ENCODE results near the gene EEF1AKMT4. TPM values are rescaled to one million over a fixed set of nuclear protein-coding genes. Genes with fewer than 3 reads are reported as not detected.

The EEF1AKMT4 gene
- 3.2 and 6.2 TPM in 2 replicates for total RNA-seq (2014; rRNA removed; shearing (Covaris generic))

DNA sequence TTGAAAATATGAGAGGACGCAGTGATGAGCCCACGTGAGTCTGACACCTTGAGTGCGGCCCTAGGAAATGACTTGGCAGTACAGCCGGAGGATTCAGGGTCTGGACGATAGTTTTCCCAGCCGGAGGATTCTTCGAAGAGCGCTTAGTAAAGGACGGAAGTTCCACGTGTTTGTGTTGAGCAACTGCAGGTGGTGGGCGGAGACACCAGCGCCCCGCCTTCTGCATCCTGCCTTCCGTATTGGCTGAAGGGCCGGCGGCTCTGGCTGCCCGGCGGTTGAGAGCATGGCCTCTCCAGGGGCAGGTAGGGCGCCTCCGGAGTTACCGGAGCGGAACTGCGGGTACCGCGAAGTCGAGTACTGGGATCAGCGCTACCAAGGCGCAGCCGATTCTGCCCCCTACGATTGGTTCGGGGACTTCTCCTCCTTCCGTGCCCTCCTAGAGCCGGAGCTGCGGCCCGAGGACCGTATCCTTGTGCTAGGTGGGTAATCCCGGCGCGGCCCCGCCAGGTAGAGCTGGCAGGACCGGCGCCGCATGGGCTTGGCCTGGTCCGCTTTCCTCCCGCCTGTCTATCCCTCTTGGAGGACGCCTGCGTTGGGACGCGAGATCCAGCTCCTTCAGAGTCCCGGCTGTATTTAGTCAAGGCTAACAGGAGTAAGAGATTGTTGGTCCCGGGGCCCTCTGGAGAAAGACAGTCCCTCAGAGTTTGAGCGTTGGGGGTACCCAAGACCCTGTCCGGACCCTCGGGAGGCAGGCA is at the start of gene EEF1AKMT4:
TSS of gene EEF1AKMT4 (plus strand) at position 261 of the 755 bp plus-strand sequence. CDS start at position 284, 23 bp downstream.
- peak; percentile 90 to 97 for DNase-seq (ENCODE audit: low read depth in 1 of 2, low spot score in 2 of 2)
- H3K27ac ChIP-seq: peak within 1 kb of the TSS; percentile 27; the same call in 1 of the 2 replicates
- H3K4me1 ChIP-seq (replicated peaks): peaks cover 6% of the 10 kb centered on the region; the same call in 1 of the 2 replicates
- peak within 1 kb of the TSS; percentile 80 for H3K4me3 ChIP-seq
- H3K36me3 ChIP-seq: peaks cover 8% of the 10 kb centered on the region; the same call in 1 of the 2 replicates
- H3K27me3 ChIP-seq (replicated peaks): no peaks in the 10 kb centered on the region
- H3K9me3 ChIP-seq (replicated peaks): no peaks in the 10 kb centered on the region

DNA sequence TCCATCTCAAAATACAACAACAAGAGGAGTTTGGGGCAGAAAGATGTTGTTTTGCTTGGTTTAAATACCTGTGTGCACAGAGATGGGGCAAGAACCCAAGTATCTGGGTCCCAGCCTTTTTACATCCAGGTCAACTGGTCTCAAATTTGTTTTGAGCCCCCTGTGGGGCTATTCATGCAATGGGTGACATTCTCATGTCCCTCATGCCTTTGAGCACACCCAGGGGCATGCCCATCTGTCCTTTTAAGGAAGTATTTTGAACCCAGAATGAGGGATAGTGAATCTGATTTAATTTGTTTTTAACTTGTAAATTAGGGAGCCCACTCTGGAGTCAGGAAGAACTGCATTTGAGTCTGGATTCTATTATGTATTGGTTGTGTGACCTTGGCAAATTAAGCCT is 48.6 kb upstream of the EEF1AKMT4 start:
- no peaks in the 10 kb centered on the region; the same call in 1 of the 2 replicates for H3K36me3 ChIP-seq
- no peak for DNase-seq (ENCODE audit: low read depth in 1 of 2, low spot score in 2 of 2)
- H3K27ac ChIP-seq: no peak overlapping the region
- no peaks in the 10 kb centered on the region for H3K4me1 ChIP-seq (replicated peaks)
- H3K9me3 ChIP-seq (replicated peaks): no peaks in the 10 kb centered on the region
- H3K4me3 ChIP-seq: no peak overlapping the region
- H3K27me3 ChIP-seq (replicated peaks): peaks cover 3% of the 10 kb centered on the region; the same call in 1 of the 2 replicates

DNA sequence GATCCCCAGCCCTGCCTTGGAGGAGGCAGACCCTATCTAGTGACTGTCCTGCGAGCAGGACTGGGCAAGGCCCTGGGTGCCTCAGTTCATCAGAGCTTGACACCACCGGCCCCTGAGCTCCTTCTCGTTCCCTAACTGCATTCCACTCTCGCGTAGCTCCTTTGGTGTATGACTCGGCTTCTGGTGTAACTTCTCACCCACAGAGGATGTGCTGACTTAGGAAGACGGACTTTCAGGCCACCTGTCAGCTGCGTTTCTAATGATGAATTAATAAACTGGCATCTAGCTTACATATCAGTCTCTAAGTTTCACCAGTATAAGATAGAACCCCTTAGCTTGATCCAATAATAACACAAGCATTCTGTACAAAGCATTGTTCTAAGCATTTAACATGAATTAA is 45.9 kb upstream of the EEF1AKMT4 start:
- DNase-seq (ENCODE audit: low read depth in 1 of 2, low spot score in 2 of 2): no peak
- Histone ChIP-seq H3K9me3 (replicated peaks) (no peaks in the 10 kb centered on the region), H3K27ac (no peak overlapping the region)

DNA sequence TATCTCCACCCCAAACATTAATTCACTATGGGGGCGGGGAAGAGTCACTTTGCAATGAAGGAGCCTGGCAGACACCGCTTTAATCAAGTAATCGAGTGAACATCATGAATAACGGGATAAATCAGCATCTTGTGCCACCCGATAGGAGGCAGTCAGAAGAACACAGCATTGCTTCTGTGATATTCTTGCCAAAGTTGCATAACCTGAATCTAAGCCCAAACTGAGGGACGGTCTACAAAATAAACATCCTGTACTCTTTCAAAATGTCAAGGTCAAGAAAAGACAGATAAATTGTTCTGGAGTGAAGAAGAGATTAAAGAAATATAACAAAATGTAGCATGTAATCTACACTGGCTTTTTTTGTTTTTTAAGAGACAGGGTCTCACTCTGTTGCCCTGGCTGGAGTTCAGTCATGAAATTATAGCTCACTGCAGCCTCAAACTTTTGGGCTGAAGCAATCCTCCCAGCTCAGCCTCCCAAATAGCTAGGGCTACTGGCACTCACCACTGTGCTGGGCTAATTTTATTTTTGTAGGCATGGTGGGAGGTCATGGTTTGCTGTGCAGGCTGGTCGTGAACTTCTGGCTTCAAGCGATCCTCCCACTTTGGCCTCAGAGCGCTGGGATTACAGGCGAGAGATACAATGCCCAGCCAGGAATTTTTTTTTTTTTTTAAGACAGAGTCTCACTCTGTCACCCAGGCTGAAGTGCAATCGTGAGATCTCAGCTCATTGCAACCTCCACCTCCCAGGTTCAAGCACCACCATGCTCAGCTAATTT is 40.1 kb upstream of the EEF1AKMT4 start:
- Histone ChIP-seq H3K9me3 (replicated peaks) (no peaks in the 10 kb centered on the region), H3K27me3 (replicated peaks) (peaks cover 18% of the 10 kb centered on the region; the same call in 1 of the 2 replicates)

More for the DNA sequence above, 45.9 kb upstream of the EEF1AKMT4 start:
- Histone ChIP-seq H3K4me3 (no peak overlapping the region), H3K36me3 (no peaks in the 10 kb centered on the region), H3K4me1 (replicated peaks) (no peaks in the 10 kb centered on the region), H3K27me3 (replicated peaks) (peaks cover 18% of the 10 kb centered on the region; the same call in 1 of the 2 replicates)

GRCh38 chr3:184211297-184211696 is 38.2 kb upstream of the EEF1AKMT4 start:
- no peak for DNase-seq (ENCODE audit: low read depth in 1 of 2, low spot score in 2 of 2)
- Histone ChIP-seq H3K4me1 (replicated peaks) (no peaks in the 10 kb centered on the region), H3K27me3 (replicated peaks) (peaks cover 16% of the 10 kb centered on the region), H3K36me3 (no peaks in the 10 kb centered on the region), H3K4me3 (no peak overlapping the region), H3K27ac (no peak overlapping the region), H3K9me3 (replicated peaks) (no peaks in the 10 kb centered on the region)

More for the DNA sequence above, 40.1 kb upstream of the EEF1AKMT4 start:
- Histone ChIP-seq H3K4me1 (replicated peaks) (no peaks in the 10 kb centered on the region), H3K4me3 (no peak overlapping the region), H3K27ac (no peak overlapping the region), H3K36me3 (no peaks in the 10 kb centered on the region)
- no peak for DNase-seq (ENCODE audit: low read depth in 1 of 2, low spot score in 2 of 2)

GRCh38 chr3:184211718-184212117 is 37.8 kb upstream of the EEF1AKMT4 start:
- DNase-seq (ENCODE audit: low read depth in 1 of 2, low spot score in 2 of 2): no peak
- Histone ChIP-seq H3K27me3 (replicated peaks) (peaks cover 13% of the 10 kb centered on the region), H3K36me3 (no peaks in the 10 kb centered on the region), H3K9me3 (replicated peaks) (no peaks in the 10 kb centered on the region), H3K4me3 (no peak overlapping the region), H3K27ac (no peak overlapping the region), H3K4me1 (replicated peaks) (no peaks in the 10 kb centered on the region)

DNA sequence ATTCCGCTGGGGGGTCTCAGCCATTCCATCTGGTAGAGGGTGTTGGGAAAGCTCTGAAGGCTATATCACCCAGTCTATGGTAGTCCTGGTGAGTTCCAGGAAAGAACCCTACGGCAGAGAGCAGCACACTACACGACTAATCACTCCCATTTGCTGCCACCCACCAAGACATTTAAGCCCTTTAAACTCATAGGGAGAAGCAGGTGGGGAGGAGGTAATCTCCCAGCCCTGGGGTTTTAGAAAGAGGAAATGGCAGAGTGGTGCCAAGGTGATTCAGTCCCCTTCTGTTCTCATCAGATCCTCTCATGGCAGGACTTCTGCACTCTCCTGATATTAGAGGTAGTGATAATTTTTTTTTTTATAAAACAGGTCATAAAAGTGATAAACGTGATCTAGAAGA is 30.7 kb upstream of the EEF1AKMT4 start:
- H3K9me3 ChIP-seq (replicated peaks): no peaks in the 10 kb centered on the region

GRCh38 chr3:184222521-184222920 is 27.0 kb upstream of the EEF1AKMT4 start:
- H3K27me3 ChIP-seq (replicated peaks): no peaks in the 10 kb centered on the region; the same call in 1 of the 2 replicates
- H3K4me3 ChIP-seq: no peak overlapping the region
- no peak overlapping the region for H3K27ac ChIP-seq
- H3K9me3 ChIP-seq (replicated peaks): no peaks in the 10 kb centered on the region
- no peaks in the 10 kb centered on the region for H3K36me3 ChIP-seq
- peaks cover 4% of the 10 kb centered on the region; the same call in 1 of the 2 replicates for H3K4me1 ChIP-seq (replicated peaks)
- no peak for DNase-seq (ENCODE audit: low read depth in 1 of 2, low spot score in 2 of 2)

More for the DNA sequence above, 30.7 kb upstream of the EEF1AKMT4 start:
- Histone ChIP-seq H3K27me3 (replicated peaks) (peaks cover 4% of the 10 kb centered on the region; the same call in 1 of the 2 replicates), H3K36me3 (no peaks in the 10 kb centered on the region), H3K4me3 (no peak overlapping the region), H3K27ac (no peak overlapping the region), H3K4me1 (replicated peaks) (peaks cover 4% of the 10 kb centered on the region; the same call in 1 of the 2 replicates)
- DNase-seq (ENCODE audit: low read depth in 1 of 2, low spot score in 2 of 2): no peak

DNA sequence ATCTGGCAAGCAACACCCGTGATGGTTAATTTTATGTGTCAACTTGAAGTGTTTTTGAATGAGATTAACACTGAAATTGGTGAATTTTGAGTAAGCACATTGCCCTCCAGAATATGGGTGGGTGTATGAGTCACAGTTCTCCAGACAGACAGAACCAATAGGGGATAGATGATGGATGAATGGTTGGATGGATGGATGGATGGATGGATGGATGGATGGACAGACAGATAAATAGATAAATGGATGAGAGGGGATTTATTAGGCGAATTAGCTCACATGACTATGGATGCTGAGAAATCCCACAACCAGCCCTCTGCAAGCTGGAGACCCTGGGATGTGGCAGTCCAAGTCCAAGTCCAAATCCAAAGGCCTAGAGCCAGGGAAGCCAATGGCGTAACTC is 25.5 kb upstream of the EEF1AKMT4 start:
- peaks cover 4% of the 10 kb centered on the region; the same call in 1 of the 2 replicates for H3K4me1 ChIP-seq (replicated peaks)
- H3K36me3 ChIP-seq: no peaks in the 10 kb centered on the region
- no peak overlapping the region for H3K4me3 ChIP-seq
- no peak overlapping the region for H3K27ac ChIP-seq
- 0 out of 2 replicates have a peak, but pooled peaks cover 3% of the 10 kb centered on the region for H3K9me3 ChIP-seq (replicated peaks)
- peaks cover 7% of the 10 kb centered on the region for H3K27me3 ChIP-seq (replicated peaks)
- no peak for DNase-seq (ENCODE audit: low read depth in 1 of 2, low spot score in 2 of 2)

GRCh38 chr3:184227481-184227935 is 22.0 kb upstream of the EEF1AKMT4 start:
- no peak for DNase-seq (ENCODE audit: low read depth in 1 of 2, low spot score in 2 of 2)
- Histone ChIP-seq H3K4me1 (replicated peaks) (peaks cover 18% of the 10 kb centered on the region), H3K9me3 (replicated peaks) (peaks cover 3% of the 10 kb centered on the region; the same call in 1 of the 2 replicates), H3K27me3 (replicated peaks) (peaks cover 42% of the 10 kb centered on the region), H3K4me3 (no peak overlapping the region), H3K36me3 (no peaks in the 10 kb centered on the region), H3K27ac (no peak overlapping the region)

DNA sequence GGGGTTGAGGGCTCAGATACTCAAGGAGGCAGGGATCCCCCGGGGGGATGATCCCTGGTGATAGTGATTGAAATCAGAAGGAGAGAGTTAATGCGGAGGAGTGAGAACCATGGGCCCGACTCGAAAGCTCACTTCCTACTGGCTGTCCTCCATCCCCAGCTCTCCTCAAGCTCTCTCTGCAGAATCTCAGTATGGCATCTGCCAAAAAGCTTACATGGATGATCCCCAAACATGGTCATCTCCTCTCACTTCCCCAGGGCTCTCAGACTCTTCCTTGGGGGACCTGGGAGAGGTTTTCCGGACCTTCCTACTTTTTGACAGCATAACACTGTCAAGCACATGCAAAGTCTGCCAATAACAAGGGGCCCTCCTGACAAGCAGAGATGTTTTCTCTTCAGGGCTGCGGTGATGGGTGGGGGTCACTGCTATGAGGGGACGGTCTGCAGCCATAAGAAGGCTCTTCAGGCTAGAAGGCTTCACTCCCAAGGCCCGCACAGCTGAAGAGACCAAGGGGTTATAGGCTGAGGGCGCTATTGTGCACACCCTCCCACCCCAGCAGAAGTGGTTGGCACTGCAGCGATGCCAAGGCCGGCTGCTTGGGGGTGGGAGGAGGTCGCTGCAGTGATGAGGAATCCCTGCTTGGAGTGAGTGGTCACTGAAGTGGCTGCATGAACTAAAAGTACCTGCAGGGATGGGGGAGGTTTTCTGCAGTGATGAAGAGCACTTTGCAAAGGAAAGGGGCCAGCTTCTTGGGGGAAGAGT is 20.9 kb upstream of the EEF1AKMT4 start:
- Histone ChIP-seq H3K36me3 (no peaks in the 10 kb centered on the region), H3K27me3 (replicated peaks) (peaks cover 42% of the 10 kb centered on the region), H3K4me1 (replicated peaks) (peaks cover 18% of the 10 kb centered on the region), H3K27ac (no peak overlapping the region), H3K4me3 (no peak overlapping the region), H3K9me3 (replicated peaks) (peaks cover 3% of the 10 kb centered on the region; the same call in 1 of the 2 replicates)
- no peak for DNase-seq (ENCODE audit: low read depth in 1 of 2, low spot score in 2 of 2)

DNA sequence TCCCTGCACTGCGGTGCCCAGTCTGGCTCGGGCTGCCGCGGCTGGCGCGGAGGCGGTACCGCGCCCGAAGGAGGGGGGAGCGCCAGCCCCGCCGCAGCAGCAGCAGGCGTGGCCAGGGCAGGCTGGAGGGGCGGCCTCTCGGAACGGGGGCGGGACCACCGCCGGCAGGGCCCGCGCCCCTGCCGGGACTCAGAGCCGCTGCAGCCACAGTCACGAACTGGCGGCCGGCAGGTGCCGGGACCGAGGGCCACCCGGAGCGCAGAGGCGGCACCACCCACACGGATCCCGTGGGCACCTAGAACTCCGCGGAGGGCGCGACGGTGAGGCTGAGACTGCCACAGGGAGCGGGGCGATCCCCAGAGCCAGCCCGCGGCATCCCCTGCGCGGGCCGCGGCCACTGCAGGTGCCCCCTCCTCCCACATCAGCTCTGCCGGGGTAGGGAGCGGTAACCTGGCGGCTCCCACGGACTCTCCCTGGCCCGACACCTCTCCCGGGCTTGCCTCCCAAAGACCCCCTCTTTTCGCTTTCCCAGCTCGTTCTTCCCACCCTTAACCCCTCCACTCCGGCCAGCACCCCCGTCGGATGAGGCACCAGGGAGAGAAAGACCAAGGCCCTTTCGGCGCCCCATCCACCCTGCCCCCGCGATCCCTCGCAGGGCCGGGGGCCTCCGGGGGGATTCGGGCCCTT is 19.9 kb upstream of the EEF1AKMT4 start, which contains the start of gene VWA5B2:
TSS of gene VWA5B2 (plus strand) at position 192 of the 687 bp plus-strand sequence. CDS start 944 bp downstream, outside the sequence.
- Histone ChIP-seq H3K27me3 (replicated peaks) (peaks cover 42% of the 10 kb centered on the region), H3K36me3 (no peaks in the 10 kb centered on the region), H3K9me3 (replicated peaks) (peaks cover 3% of the 10 kb centered on the region; the same call in 1 of the 2 replicates), H3K27ac (no peak within 1 kb of the TSS), H3K4me3 (peak within 1 kb of the TSS; percentile 24), H3K4me1 (replicated peaks) (peaks cover 18% of the 10 kb centered on the region)
- peak; percentile 45 to 64 for DNase-seq (ENCODE audit: low read depth in 1 of 2, low spot score in 2 of 2)
